ENCODE data around the gene SNURF. TPM values are rescaled to one million over a fixed set of nuclear protein-coding genes. Genes with fewer than 3 reads are reported as not detected.
"Not testable (repeated sequence)": the region's sequence is repeated elsewhere in the genome, so short reads cannot be mapped to it uniquely, and the experiment has no call there.

SNURF gene
- total RNA-seq, 2 experiments from 2014 or later: 6.2 to 10.3 TPM

DNA sequence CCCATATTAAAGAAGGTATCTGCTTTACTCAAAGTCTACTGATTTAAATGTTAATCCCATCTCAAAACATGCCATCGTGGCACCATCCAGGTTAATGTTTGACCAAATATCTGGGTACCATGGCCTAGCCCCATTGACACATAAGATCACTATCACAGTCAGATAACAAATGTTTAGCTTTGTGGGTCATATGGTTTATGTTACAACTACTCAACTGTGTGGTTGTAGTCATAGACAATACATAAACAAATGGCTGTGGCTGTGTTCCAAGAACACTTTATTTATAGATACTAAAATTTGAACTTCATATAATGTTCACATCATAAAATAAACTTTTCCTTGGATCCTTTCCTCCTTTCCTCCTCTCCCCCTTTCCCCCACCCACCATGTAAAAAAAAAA is 9.8 kb upstream of the SNURF start:
- Mint-ChIP-seq H3K4me1 (ENCODE audit: low read depth) (peaks cover 3% of the 10 kb centered on the region), H3K27me3 (ENCODE audit: low read depth) (no peaks in the 10 kb centered on the region), H3K27ac (no peak overlapping the region), H3K36me3 (ENCODE audit: low read depth) (no peaks in the 10 kb centered on the region), H3K9me3 (ENCODE audit: insufficient read depth) (peaks cover 8% of the 10 kb centered on the region), H3K4me3 (no peak overlapping the region)
- ATAC-seq: no peak
- ChIA-PET POLR2A (no interaction called here), CTCF (no interaction called here)
- no peak for DNase-seq

- CTCF ChIA-PET: no interaction called here
- ATAC-seq (no peak), DNase-seq (no peak)
- Mint-ChIP-seq H3K4me3 (no peak overlapping the region), H3K27ac (no peak overlapping the region), H3K36me3 (ENCODE audit: low read depth) (no peaks in the 10 kb centered on the region), H3K9me3 (ENCODE audit: insufficient read depth) (peaks cover under 1% of the 10 kb centered on the region), H3K27me3 (ENCODE audit: low read depth) (no peaks in the 10 kb centered on the region), H3K4me1 (ENCODE audit: low read depth) (peaks cover 3% of the 10 kb centered on the region)
- POLR2A ChIA-PET: no interaction called here
Measured at GRCh38 chr15:24945711-24946110, 9.1 kb upstream of the SNURF start.

- ATAC-seq: no peak
- Mint-ChIP-seq H3K4me3 (no peak overlapping the region), H3K27me3 (ENCODE audit: low read depth) (no peaks in the 10 kb centered on the region), H3K36me3 (ENCODE audit: low read depth) (no peaks in the 10 kb centered on the region), H3K27ac (no peak overlapping the region), H3K4me1 (ENCODE audit: low read depth) (peaks cover 3% of the 10 kb centered on the region), H3K9me3 (ENCODE audit: insufficient read depth) (no peaks in the 10 kb centered on the region)
- ChIA-PET CTCF (no interaction called here), POLR2A (no interaction called here)
- no peak for DNase-seq
Measured at GRCh38 chr15:24948495-24948894, 6.3 kb upstream of the SNURF start.

- ATAC-seq (peak; percentile 6), DNase-seq (peak; percentile 22)
- H3K36me3 Mint-ChIP-seq (ENCODE audit: low read depth): peaks cover 17% of the 10 kb centered on the region
- peaks cover 8% of the 10 kb centered on the region for H3K9me3 Mint-ChIP-seq (ENCODE audit: insufficient read depth)
- peak overlapping the region; percentile 81 for H3K4me3 Mint-ChIP-seq
- ChIA-PET POLR2A (interaction anchor here (1.0 to 1.4 kb wide), 2 partner anchors 484 to 485 kb away, joined by 3 read pairs; no protein-coding TSS in a partner anchor), CTCF (no interaction called here)
- H3K27me3 Mint-ChIP-seq (ENCODE audit: low read depth): no peaks in the 10 kb centered on the region
- peaks cover 21% of the 10 kb centered on the region for H3K4me1 Mint-ChIP-seq (ENCODE audit: low read depth)
- H3K27ac Mint-ChIP-seq: peak overlapping the region; percentile 89
Measured at GRCh38 chr15:24955531-24955921, 739 bp downstream of the SNURF start.

DNA sequence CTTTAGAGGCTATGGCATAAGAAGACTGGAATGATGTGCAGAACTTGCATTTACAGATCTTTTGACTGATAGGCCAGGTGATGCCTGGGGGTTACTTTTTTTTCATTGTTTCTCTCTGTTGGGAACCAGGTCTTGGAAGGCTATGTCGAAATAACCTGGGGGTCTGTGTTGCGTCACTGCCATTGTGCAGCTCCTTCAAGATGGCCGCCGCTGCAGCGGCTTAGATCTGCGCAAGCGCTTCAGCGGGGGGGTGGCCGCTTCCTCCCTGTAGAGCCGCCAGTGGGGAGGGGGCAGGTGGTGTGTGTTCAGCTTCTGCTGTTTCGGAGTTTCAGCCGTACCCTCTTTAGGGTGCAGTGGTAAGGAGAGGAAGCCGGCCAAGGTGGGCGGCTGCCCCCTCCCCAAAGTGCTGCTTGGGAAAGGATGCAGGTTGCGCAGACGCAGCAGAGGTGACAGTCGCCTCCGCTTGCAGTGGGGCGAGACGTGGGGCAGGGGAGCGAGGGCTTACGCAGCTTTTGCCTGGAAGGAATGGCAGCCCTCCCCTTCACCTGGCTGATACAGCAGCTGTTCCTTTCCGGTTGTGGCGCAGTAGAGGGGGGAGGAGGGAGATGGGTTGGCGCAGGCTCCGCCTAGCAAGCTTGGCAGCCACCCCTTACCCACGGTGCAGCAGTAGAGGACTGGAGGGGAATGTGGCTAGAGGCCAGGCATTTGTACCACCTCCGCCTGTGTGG is 1.5 kb downstream of the SNURF start:
- DNase-seq: peak; percentile 82
- peaks cover 13% of the 10 kb centered on the region for H3K9me3 Mint-ChIP-seq (ENCODE audit: insufficient read depth)
- H3K4me1 Mint-ChIP-seq (ENCODE audit: low read depth): peaks cover 21% of the 10 kb centered on the region
- peak overlapping the region; percentile 89 for H3K27ac Mint-ChIP-seq
- ATAC-seq: peak; percentile 83
- peak overlapping the region; percentile 81 for H3K4me3 Mint-ChIP-seq
- POLR2A ChIA-PET: interaction anchor here (1.0 to 1.4 kb wide), 2 partner anchors 483 to 484 kb away, joined by 3 read pairs; no protein-coding TSS in a partner anchor
- peaks cover 24% of the 10 kb centered on the region for H3K36me3 Mint-ChIP-seq (ENCODE audit: low read depth)
- CTCF ChIA-PET: no interaction called here
- no peaks in the 10 kb centered on the region for H3K27me3 Mint-ChIP-seq (ENCODE audit: low read depth)

- peak overlapping the region; percentile 55 for H3K27ac Mint-ChIP-seq
- ChIA-PET CTCF (no interaction called here), POLR2A (interaction anchor here (0.5 kb wide), 1 partner anchor 897 kb away, joined by 3 read pairs; no protein-coding TSS in a partner anchor)
- peaks cover 21% of the 10 kb centered on the region for H3K4me1 Mint-ChIP-seq (ENCODE audit: low read depth)
- no peak for ATAC-seq
- no peaks in the 10 kb centered on the region for H3K27me3 Mint-ChIP-seq (ENCODE audit: low read depth)
- peaks cover 17% of the 10 kb centered on the region for H3K9me3 Mint-ChIP-seq (ENCODE audit: insufficient read depth)
- no peak for DNase-seq
- peaks cover 33% of the 10 kb centered on the region for H3K36me3 Mint-ChIP-seq (ENCODE audit: low read depth)
- H3K4me3 Mint-ChIP-seq: peak overlapping the region; percentile 22
Measured at GRCh38 chr15:24957691-24958090, 2.9 kb downstream of the SNURF start.

GRCh38 chr15:24961967-24962366 is 7.2 kb downstream of the SNURF start:
- no peak overlapping the region for H3K27ac Mint-ChIP-seq
- peaks cover 67% of the 10 kb centered on the region for H3K36me3 Mint-ChIP-seq (ENCODE audit: low read depth)
- no peak overlapping the region for H3K4me3 Mint-ChIP-seq
- no peak for DNase-seq
- POLR2A ChIA-PET: no interaction called here
- no peak for ATAC-seq
- no peaks in the 10 kb centered on the region for H3K27me3 Mint-ChIP-seq (ENCODE audit: low read depth)
- H3K9me3 Mint-ChIP-seq (ENCODE audit: insufficient read depth): peaks cover 37% of the 10 kb centered on the region
- peaks cover 15% of the 10 kb centered on the region for H3K4me1 Mint-ChIP-seq (ENCODE audit: low read depth)
- CTCF ChIA-PET: no interaction called here

- no peak overlapping the region for H3K27ac Mint-ChIP-seq
- peaks cover 71% of the 10 kb centered on the region for H3K36me3 Mint-ChIP-seq (ENCODE audit: low read depth)
- H3K27me3 Mint-ChIP-seq (ENCODE audit: low read depth): no peaks in the 10 kb centered on the region
- ChIA-PET CTCF (no interaction called here), POLR2A (no interaction called here)
- ATAC-seq (no peak), DNase-seq (no peak)
- no peak overlapping the region for H3K4me3 Mint-ChIP-seq
- H3K9me3 Mint-ChIP-seq (ENCODE audit: insufficient read depth): peaks cover 37% of the 10 kb centered on the region
- H3K4me1 Mint-ChIP-seq (ENCODE audit: low read depth): peaks cover 9% of the 10 kb centered on the region
Measured at GRCh38 chr15:24962880-24963279, 8.1 kb downstream of the SNURF start.

- ATAC-seq: no peak
- ChIA-PET POLR2A (no interaction called here), CTCF (no interaction called here)
- no peak overlapping the region for H3K27ac Mint-ChIP-seq
- H3K36me3 Mint-ChIP-seq (ENCODE audit: low read depth): peaks cover 73% of the 10 kb centered on the region
- no peaks in the 10 kb centered on the region for H3K27me3 Mint-ChIP-seq (ENCODE audit: low read depth)
- no peaks in the 10 kb centered on the region for H3K4me1 Mint-ChIP-seq (ENCODE audit: low read depth)
- no peak overlapping the region for H3K4me3 Mint-ChIP-seq
- peaks cover 40% of the 10 kb centered on the region for H3K9me3 Mint-ChIP-seq (ENCODE audit: insufficient read depth)
- DNase-seq: no peak
Measured at GRCh38 chr15:24966364-24967103, 11.7 kb downstream of the SNURF start.

GRCh38 chr15:24971052-24971451 is 16.3 kb downstream of the SNURF start:
- Mint-ChIP-seq H3K27ac (no peak overlapping the region), H3K4me1 (ENCODE audit: low read depth) (no peaks in the 10 kb centered on the region), H3K27me3 (ENCODE audit: low read depth) (no peaks in the 10 kb centered on the region), H3K4me3 (no peak overlapping the region), H3K9me3 (ENCODE audit: insufficient read depth) (peaks cover 21% of the 10 kb centered on the region), H3K36me3 (ENCODE audit: low read depth) (peaks cover 75% of the 10 kb centered on the region)
- ATAC-seq (no peak), DNase-seq (no peak)
- ChIA-PET POLR2A (no interaction called here), CTCF (no interaction called here)

DNA sequence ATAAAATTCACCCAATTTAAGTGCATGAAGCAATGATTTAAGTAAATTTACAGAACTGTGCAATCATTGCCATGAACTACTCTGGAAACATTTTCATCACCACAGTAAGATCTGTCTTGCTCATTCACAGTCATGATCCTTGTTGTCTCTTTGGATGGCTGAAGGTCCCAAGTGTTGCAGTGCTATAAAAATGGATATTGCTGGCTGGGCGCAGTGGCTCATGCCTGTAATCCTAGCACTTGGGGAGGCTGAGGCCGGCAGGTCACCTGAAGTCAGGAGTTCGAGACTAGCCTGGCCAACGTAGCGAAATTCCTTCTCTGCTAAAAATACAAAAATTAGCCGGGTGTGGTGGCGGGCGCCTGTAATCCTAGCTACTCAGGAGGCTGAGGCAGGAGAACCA is 17.0 kb downstream of the SNURF start:
- DNase-seq (no peak), ATAC-seq (no peak)
- ChIA-PET CTCF (interaction anchor here (0.7 kb wide), 1 partner anchor 41 kb away, joined by 3 read pairs; no protein-coding TSS in a partner anchor), POLR2A (no interaction called here)
- Mint-ChIP-seq H3K27ac (no peak overlapping the region), H3K9me3 (ENCODE audit: insufficient read depth) (peaks cover 21% of the 10 kb centered on the region), H3K36me3 (ENCODE audit: low read depth) (peaks cover 75% of the 10 kb centered on the region), H3K27me3 (ENCODE audit: low read depth) (no peaks in the 10 kb centered on the region), H3K4me1 (ENCODE audit: low read depth) (no peaks in the 10 kb centered on the region), H3K4me3 (no peak overlapping the region)

- DNase-seq; H3K4me3 Mint-ChIP-seq; H3K27me3 Mint-ChIP-seq (ENCODE audit: low read depth); CTCF ChIA-PET; H3K4me1 Mint-ChIP-seq (ENCODE audit: low read depth); ATAC-seq; H3K27ac Mint-ChIP-seq; POLR2A ChIA-PET: not testable (repeated sequence)
- peaks cover 78% of the 10 kb centered on the region for H3K36me3 Mint-ChIP-seq (ENCODE audit: low read depth)
- H3K9me3 Mint-ChIP-seq (ENCODE audit: insufficient read depth): peaks cover 14% of the 10 kb centered on the region
Measured at GRCh38 chr15:24972707-24973106, 17.9 kb downstream of the SNURF start.

Data from activated CD8-positive, alpha-beta T cell treated with anti-CD3 and anti-CD28 coated beads, Interleukin-2, amount 10 ng/mL, durations not matched to agents 7 days and 5 days (primary cell).